Measurements from ENCODE around the gene CHCHD6. TPM values are rescaled to one million over a fixed set of nuclear protein-coding genes. Genes with fewer than 3 reads are reported as not detected.
A peak's percentile ranks its signal among the peaks of the same experiment; 100 is the strongest.

CHCHD6 gene
- polyA plus RNA-seq (2012; ENCODE audit: insufficient read depth, insufficient read length), result 83.0 TPM

DNA sequence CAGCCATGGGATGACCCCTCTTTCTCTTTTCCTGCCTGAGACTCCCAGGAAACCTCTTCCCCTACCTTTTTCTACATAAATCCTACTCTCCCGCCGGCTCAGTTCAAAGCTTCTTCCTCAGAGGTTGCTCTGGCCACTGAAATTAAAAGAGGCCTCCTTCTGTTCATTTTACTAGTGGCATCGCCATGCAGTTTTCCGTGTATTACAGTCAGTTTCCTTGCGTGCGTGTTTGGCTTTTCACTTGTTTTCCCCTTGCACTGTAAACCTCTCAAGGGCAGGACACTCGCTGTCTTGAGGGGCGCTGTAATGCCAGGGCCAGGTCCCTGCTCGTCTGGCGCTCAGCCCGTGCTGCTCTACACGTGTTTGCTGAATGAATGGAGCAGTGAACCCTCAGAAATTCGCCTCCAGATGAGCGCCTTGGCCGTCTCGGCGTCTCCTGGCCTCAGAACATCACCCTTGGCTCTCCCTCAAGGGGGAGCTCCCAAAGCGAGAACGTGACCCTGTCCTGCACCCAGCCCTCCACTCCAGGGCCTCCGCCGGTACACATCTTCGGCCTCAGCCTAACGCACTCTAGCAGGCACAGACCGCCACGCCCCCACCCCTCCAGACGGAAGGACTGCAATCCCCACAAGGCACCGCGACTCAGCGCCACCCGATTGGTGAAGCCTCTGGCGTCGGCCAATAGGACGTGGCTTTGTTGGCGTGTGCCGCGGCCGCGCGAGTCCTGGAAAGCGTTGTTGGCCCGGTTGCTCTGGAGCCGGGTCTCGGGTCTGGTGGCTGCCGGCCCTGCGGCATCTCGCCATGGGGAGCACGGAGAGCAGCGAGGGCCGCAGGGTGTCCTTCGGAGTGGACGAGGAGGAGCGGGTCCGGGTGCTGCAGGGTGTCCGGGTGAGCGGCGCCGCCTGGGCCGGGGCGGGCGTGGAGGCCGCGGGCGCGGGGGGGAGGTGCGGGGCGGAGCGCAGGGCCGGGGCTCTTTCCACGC, at the start of gene CHCHD6:
CHCHD6 (plus strand) TSS at position 729 of the 982 bp plus-strand sequence; CDS start at position 802, 73 bp downstream.
- peak within 1 kb of the TSS; percentile 81 for H3K4me3 ChIP-seq (ENCODE audit: low read length)
- DNase-seq (ENCODE audit: low read depth, low spot score), result peak; percentile 94

DNA sequence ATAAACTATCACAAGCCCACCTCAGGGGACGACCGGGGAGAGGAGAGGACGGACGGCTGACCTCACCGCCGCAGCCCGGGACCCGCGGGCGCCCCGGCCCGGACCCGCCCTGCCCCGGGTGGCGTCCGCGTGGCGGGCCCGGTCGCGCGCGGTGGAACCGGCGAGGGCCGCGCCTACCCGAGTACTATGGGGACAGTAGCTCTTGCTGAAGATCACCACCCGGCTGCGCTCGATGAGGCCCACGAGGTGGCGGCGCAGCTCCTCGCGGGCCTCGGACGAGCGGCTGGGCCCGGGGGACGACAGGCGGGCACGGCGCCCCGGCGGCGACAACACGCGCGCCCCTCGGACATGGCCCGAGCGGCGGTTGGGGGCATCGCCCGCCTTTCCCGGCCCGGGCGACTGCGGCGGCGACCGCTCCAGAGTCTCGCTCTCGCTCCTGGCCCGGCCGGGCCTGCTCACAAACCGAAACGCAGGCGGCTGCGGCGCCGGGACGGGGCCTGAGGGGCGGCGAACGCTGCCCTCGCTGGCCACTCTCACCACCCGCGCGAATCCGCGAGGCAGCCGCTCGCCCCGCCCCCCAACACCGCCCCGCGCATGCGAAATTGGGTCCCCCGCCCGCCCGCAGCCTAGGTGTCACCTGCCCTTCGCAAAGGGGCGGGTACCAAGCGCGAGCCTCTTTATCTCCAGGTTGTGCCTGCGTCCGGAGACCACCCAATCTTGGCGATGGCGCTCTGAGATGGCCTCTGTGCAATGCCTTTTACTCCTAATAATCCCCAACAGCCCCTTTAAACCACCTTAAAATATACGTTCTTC, 49.3 kb upstream of the CHCHD6 start, which contains the start of gene TXNRD3:
TXNRD3 (minus strand) TSS at position 554 of the 813 bp plus-strand sequence.
- DNase-seq (ENCODE audit: low read depth, low spot score), result peak; percentile 28
- peak within 1 kb of the TSS; percentile 63 for H3K4me3 ChIP-seq (ENCODE audit: low read length)

GRCh38 chr3:126655887-126656286, 48.2 kb upstream of the CHCHD6 start:
- DNase-seq (ENCODE audit: low read depth, low spot score), result no peak
- no peak overlapping the region for H3K4me3 ChIP-seq (ENCODE audit: low read length)

DNA sequence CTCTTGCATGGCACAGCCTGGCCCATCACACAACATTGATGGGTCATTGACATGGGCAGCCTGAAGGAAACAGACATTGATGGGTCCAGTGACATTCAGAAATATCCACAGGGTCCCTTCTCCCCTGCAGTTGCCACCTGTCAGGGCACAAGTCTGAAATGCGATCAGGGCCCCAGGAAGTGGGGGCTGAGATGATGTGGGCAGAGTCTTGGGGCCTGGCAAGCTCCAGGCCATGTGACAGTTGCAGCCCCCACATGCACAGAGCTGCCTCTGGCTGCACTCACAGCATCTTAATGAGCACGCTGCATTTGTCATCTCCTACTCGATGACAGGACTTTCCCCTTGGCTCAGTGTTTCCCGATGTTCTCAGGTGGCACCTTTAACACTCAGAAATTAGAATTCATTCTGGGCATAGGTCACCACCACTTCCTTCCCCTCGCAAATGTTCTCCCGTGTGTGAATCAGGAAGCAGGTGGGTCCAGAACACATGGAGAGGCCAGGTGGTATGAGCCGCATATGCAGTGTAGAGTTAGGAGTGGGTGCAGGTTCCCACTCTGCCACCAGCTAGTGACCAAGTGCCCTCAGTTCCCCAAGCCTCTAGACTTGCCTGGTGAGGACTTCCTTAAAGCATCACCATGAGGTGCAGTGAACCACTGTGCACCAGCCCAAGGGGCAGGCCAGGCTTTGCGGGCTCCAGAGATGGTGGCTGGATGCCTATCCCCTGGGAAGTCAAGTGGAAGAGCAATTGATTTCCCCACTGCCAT, 47.5 kb upstream of the CHCHD6 start:
- no peak overlapping the region for H3K4me3 ChIP-seq (ENCODE audit: low read length)
- no peak for DNase-seq (ENCODE audit: low read depth, low spot score)

DNA sequence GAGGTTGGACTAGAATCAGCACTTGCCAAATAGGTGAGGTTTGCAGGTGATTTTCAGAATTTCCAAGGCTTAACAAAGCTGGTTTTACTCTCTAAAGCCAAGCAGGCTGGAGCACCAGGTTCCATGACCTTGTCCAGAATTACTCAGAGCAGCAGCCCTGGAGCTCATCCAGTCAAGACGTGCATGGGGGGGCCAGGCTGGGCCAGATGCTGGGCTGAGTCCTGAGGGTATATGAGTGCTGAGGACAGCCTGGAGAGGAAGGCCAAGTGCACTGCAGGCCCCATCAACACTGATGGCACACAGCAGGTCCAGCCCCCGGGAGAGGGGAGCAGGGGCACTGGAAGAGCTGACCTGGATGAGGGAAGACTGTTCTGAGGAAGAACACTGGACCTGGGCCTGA, 46.1 kb upstream of the CHCHD6 start:
- DNase-seq (ENCODE audit: low read depth, low spot score), result no peak
- H3K4me3 ChIP-seq (ENCODE audit: low read length), result no peak overlapping the region

- no peak for DNase-seq (ENCODE audit: low read depth, low spot score)
- no peak overlapping the region for H3K4me3 ChIP-seq (ENCODE audit: low read length)
Measured at GRCh38 chr3:126658584-126658983, 45.5 kb upstream of the CHCHD6 start.

DNA sequence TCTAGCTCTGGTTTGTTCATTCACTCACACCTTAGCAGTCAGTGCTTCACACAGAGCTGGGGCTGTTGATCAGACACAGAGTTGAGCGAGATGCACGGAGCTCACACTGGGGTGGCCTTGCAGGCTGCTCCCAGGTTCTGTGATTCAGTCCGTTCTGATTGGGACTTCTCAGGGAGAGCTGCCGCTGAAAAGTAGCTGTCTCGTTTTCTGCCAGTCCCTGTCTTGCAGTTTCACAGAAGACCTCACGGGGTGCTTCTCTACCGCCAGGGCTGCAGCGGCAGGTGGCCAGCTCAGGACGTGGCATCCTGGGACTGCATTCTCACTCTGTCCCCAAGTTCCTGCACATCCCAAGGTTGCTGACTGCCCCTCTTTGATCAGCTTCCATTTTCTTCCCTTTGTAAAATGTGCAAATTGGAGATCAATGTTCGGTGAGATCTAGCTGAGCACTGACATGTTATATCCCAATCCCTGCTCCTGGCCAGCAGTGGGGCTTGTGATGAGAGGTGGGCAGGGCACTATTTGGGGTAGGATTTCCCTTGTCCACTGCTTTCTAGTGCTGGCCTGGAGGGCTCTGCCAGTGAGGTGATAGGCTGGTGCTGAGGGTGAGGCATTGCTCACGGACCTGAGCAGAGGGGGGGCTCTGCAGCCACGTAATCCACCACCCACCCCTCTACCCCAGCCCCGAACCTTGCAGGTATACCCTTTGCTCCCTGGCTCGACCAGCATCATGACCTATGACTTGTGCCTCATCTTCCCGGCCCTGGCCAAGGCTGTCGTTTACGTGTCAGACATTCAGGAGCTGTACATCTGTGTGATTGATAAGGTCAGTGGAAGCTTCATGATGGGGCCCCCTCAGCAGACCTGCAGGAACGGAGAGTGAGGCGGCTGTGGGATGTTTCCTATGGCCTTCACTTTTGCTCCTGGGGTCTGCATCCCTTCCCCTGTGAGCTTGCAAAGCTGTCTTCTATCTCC, 43.8 kb upstream of the CHCHD6 start:
- H3K4me3 ChIP-seq (ENCODE audit: low read length), result no peak overlapping the region
- no peak for DNase-seq (ENCODE audit: low read depth, low spot score)

DNA sequence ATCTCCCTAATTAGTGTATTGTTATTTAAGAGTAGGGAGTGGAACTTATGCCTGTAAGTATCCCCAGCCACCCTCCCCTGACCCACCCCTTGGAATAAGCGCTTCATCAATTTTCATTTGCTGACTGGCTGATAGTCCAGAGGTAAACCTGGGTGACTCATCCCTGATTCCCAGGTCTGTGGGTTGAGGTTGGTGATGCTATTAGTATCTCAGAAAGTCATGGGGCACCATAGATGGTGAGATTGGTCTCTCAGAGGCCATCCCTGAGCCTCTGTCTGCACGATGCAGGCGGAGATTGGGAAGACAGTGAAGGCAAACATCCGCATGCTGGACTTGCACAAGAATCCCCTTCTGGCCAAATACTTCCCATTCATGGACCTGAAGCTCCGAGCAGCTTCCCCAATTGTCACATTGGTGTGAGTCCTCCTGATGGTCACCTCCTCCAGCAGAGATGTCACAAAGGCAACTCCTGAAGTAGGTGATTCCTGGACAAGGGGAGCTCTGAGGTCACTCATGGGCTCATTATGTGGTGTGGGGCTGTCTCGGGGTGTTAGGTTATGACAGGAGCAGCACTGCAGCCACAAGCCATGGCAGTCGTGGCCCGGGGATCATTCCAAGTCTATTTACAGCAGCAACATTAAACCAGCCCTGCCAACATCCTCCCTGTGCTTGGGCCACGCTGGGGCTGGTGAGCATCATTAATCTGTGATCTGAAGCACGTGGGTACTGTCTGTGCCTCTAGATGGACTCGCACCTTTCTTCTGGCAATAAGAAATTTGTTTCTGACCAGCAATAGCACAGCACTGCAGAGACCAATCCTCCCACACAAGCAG, 42.3 kb upstream of the CHCHD6 start:
- no peak overlapping the region for H3K4me3 ChIP-seq (ENCODE audit: low read length)
- no peak for DNase-seq (ENCODE audit: low read depth, low spot score)

- no peak for DNase-seq (ENCODE audit: low read depth, low spot score)
- H3K4me3 ChIP-seq (ENCODE audit: low read length), result no peak overlapping the region
Measured at GRCh38 chr3:126663257-126663656, 40.8 kb upstream of the CHCHD6 start.

DNA sequence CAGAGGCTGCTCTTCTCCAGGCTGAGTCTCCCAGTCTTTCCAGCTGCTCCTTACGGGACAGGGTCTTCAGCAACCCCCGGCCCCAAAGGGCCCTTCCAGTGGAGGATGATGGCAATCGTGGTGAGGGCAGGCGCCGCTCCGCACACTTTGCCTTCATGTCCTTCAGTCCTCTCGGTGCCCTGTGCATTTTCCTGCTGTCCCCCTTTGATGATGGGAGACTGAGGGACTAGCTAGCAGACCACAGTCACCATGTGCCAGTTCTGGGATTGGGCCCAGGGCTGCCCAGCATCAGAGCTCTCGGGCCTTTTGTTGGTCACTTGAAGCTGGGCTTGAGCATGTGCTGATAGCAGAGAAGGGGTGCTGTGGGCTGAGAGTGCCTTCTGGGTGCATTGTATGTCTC, 40.3 kb upstream of the CHCHD6 start:
- no peak for DNase-seq (ENCODE audit: low read depth, low spot score)
- H3K4me3 ChIP-seq (ENCODE audit: low read length), result no peak overlapping the region

DNA sequence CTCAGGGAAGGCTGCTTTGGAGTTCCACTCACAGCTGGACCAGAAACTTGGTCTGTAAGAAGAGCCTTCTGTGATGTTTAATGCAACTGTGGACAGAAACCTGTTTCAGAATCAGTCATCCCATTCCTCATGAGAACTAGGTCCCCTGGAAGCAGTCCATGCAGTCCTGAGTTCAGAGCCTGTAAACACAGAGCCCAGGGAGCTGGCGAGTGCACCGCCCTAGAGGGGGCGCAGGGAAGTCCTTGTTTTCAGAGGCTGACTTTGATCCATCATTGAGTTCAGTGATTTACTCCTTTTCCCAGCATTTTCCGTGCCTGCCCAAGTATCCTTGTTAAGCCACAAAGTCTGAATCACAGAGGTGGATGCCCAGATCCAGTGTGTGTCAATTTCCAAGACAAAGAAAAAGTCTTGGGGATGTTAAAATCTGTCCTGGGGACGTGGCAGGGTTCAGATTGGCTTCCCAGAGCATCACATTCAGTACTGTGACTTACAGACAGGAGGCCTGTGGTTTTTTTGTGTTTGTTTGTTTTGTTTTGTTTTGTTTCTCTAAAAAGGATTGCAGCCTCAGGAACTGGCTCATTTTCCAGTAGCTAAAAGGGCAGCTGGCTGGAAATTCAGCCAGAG, 39.3 kb upstream of the CHCHD6 start:
- no peak for DNase-seq (ENCODE audit: low read depth, low spot score)
- H3K4me3 ChIP-seq (ENCODE audit: low read length), result no peak overlapping the region

GRCh38 chr3:126665221-126665936, 38.7 kb upstream of the CHCHD6 start:
- no peak overlapping the region for H3K4me3 ChIP-seq (ENCODE audit: low read length)
- no peak for DNase-seq (ENCODE audit: low read depth, low spot score)

- DNase-seq (ENCODE audit: low read depth, low spot score), result no peak
- no peak overlapping the region for H3K4me3 ChIP-seq (ENCODE audit: low read length)
Measured at GRCh38 chr3:126665959-126666657, 37.9 kb upstream of the CHCHD6 start.

GRCh38 chr3:126666658-126667528, 37.1 kb upstream of the CHCHD6 start:
- DNase-seq (ENCODE audit: low read depth, low spot score), result no peak
- H3K4me3 ChIP-seq (ENCODE audit: low read length), result no peak overlapping the region
